Endometrial microvascular endothelial cells (primary cell): ENCODE measurements around the gene PRR14. TPM values are rescaled to one million over a fixed set of nuclear protein-coding genes. Genes with fewer than 3 reads are reported as not detected.

ENCODE experiments used
- in situ Hi-C: cut with HindIII; loops from 2 replicates; pipeline ENCODE4 v1.10.0; 2017; ENCODE audit warnings: low sequenced_read_pairs, low pct_unique_long_range_greater_than_20kb; ENCODE audit errors: inconsistent ontology term
- total RNA-seq: library from RNA; depleted of rRNA; stranded (reverse); fragments of >200 nt; gene quantifications from one replicate; pipeline ENCODE4 v1.2.3, GENCODE V29; 2015; ENCODE audit errors: inconsistent ontology term

The PRR14 gene
- total RNA-seq, 1 donor from 2014 or later, result 22.9 TPM

- in situ Hi-C loops, result no loop called here
These were observed 6.5 kb downstream of the PRR14 start for GRCh38 chr16:30656974-30657865.

GRCh38 chr16:30657866-30658730 is 7.3 kb downstream of the PRR14 start, which contains the start of gene FBRS:
TSS of gene FBRS (plus strand) at chr16:30658431. CDS start at chr16:30659519, 1,088 bp downstream.
- in situ Hi-C loops, result no loop called here

GRCh38 chr16:30658731-30659506 is 8.2 kb downstream of the PRR14 start:
- in situ Hi-C loops, result no loop called here

- in situ Hi-C loops, result no loop called here
These were observed 9.0 kb downstream of the PRR14 start for GRCh38 chr16:30659507-30660423.

GRCh38 chr16:30660424-30661261 is 9.9 kb downstream of the PRR14 start:
- in situ Hi-C loops, result no loop called here

GRCh38 chr16:30662449-30662848 is 11.7 kb downstream of the PRR14 start:
- in situ Hi-C loops, result no loop called here

- in situ Hi-C loops, result no loop called here
These were observed 12.3 kb downstream of the PRR14 start for GRCh38 chr16:30663038-30663437.

GRCh38 chr16:30663820-30664219 is 13.1 kb downstream of the PRR14 start:
- in situ Hi-C loops, result no loop called here

GRCh38 chr16:30664616-30665109 is 13.9 kb downstream of the PRR14 start:
- in situ Hi-C loops, result no loop called here

GRCh38 chr16:30665155-30665829 is 14.5 kb downstream of the PRR14 start:
- in situ Hi-C loops, result no loop called here

- in situ Hi-C loops, result no loop called here
These were observed 15.1 kb downstream of the PRR14 start for GRCh38 chr16:30665830-30666190.

GRCh38 chr16:30666681-30667080 is 15.9 kb downstream of the PRR14 start:
- in situ Hi-C loops, result no loop called here

- in situ Hi-C loops, result no loop called here
These were observed 16.7 kb downstream of the PRR14 start for GRCh38 chr16:30667361-30667905.

GRCh38 chr16:30668393-30668792 is 17.6 kb downstream of the PRR14 start:
- in situ Hi-C loops, result no loop called here

- in situ Hi-C loops, result no loop called here
These were observed 18.5 kb downstream of the PRR14 start for GRCh38 chr16:30669026-30669902.
